Body of pancreas (tissue), 4 donors: ENCODE data around the gene CELF5. TPM values are rescaled to one million over a fixed set of nuclear protein-coding genes. Genes with fewer than 3 reads are reported as not detected.

Source experiments
- ATAC-seq: fragments of 150-250 bp; one replicate; pipeline ENCODE4 v1.9.1; 2016
- DNase-seq, 4 donors: peaks; one replicate each; pipeline ENCODE4 v3.0.0-alpha.2; 2019
- H3K27ac ChIP-seq, 4 donors: fragments of 200-600 bp; sonication (generic); 1 replicate in 3 of 4; 2 replicates in 1 of 4; pipeline versions ENCODE4 v1.5.1 to v1.6.1; 2016 to 2019; ENCODE audit warnings: mild to moderate bottlenecking in 1 of 4, mixed read lengths in 1 of 4, moderate library complexity in 1 of 4
- H3K27me3 ChIP-seq, 2 donors: fragments of 200-600 bp; sonication (generic); one replicate each; pipeline ENCODE4 v1.6.0; 2016; ENCODE audit warnings: mild to moderate bottlenecking in 1 of 2
- H3K36me3 ChIP-seq, 2 donors: fragments of 200-600 bp; sonication (generic); replicated peaks in 1 of 2; 2 replicates each; pipeline ENCODE4 v1.5.1; 2016; ENCODE audit warnings: low read depth in 2 of 2; ENCODE audit not compliant: insufficient read depth in 1 of 2
- H3K4me1 ChIP-seq: fragments of 200-600 bp; sonication (generic); one replicate; pipeline ENCODE4 v1.6.0; 2016
- H3K4me3 ChIP-seq, 2 donors: fragments of 200-600 bp; sonication (generic); 1 replicate in 1 of 2; 2 replicates in 1 of 2; pipeline ENCODE4 v1.5.1; 2016 to 2019
- H3K9me3 ChIP-seq, 3 donors: fragments of 200-600 bp; sonication (generic); 1 replicate in 2 of 3; 2 replicates in 1 of 3; pipeline ENCODE4 v1.5.1; 2016
- POLR2A ChIP-seq, 3 donors: fragments of 450-650 bp; IDR thresholded peaks; one replicate each; pipeline ENCODE4 v1.6.1; 2016; ENCODE audit warnings: antibody characterized with exemption in 3 of 3, mild to moderate bottlenecking in 2 of 3
- WGBS, 2 donors: methylation state at CpG; one replicate each; pipeline ENCODE4 v1.1.5; 2017; 5-methylcytosine and 5-hydroxymethylcytosine counted together
- intact Hi-C: fragments of 100-400 bp; cut with DNase I; formaldehyde crosslinking; loops from one replicate; pipeline ENCODE4 v1.15.1; 2023
- total RNA-seq, 2 donors: library from RNA; depleted of rRNA; stranded (reverse); fragments of >200 nt; gene quantifications; one replicate each; pipeline ENCODE4 v1.1.0, GENCODE V29; 2016
- TF ChIP-seq, protein P1 (sequence below), 7 experiments: fragments of 450-650 bp in 4 of 7; fragments of 200-600 bp in 3 of 7; sonication (generic) in 3 of 7; IDR thresholded peaks; one replicate each; pipeline ENCODE4 v1.5.1; 2016 to 2019; ENCODE audit warnings: antibody characterized with exemption in 7 of 7

CELF5 gene
- total RNA-seq, 2 donors from 2014 or later: 0.33 TPM; not detected in 1

DNA sequence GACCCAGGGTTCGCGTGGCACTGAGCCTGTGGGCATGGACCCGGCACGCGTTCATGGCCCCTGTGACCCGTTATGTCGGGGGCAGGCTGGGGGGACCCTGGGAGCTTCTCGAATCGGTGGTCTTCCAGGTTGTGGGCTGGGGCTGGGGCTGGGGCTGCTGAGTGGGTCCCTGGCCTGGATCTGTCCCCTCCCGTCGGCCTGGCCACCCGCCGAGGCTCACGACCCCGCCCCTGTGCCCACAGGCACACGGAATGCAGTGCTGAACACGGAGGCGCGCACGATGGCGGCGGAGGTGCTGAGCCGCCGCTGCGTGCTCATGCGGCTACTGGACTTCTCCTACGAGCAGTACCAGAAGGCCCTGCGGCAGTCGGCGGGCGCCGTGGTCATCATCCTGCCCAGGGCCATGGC lies 32.2 kb upstream of the CELF5 start:
- Histone ChIP-seq H3K27me3 (no peaks in the 10 kb centered on the region), H3K4me3 (no peak overlapping the region), H3K36me3 (no peaks in the 10 kb centered on the region), H3K9me3 (no peaks in the 10 kb centered on the region), H3K4me1 (peaks cover 22% of the 10 kb centered on the region), H3K27ac (no peak overlapping the region)
- DNase-seq: no peak
- intact Hi-C loops: no loop called here
- TF ChIP-seq POLR2A (IDR thresholded peaks at IDR 0.05): no peak
- TF ChIP-seq, protein P1, sequence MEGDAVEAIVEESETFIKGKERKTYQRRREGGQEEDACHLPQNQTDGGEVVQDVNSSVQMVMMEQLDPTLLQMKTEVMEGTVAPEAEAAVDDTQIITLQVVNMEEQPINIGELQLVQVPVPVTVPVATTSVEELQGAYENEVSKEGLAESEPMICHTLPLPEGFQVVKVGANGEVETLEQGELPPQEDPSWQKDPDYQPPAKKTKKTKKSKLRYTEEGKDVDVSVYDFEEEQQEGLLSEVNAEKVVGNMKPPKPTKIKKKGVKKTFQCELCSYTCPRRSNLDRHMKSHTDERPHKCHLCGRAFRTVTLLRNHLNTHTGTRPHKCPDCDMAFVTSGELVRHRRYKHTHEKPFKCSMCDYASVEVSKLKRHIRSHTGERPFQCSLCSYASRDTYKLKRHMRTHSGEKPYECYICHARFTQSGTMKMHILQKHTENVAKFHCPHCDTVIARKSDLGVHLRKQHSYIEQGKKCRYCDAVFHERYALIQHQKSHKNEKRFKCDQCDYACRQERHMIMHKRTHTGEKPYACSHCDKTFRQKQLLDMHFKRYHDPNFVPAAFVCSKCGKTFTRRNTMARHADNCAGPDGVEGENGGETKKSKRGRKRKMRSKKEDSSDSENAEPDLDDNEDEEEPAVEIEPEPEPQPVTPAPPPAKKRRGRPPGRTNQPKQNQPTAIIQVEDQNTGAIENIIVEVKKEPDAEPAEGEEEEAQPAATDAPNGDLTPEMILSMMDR (IDR thresholded peaks at IDR 0.05): no peak
- WGBS, 2 donors: 95 to 96% methylated on average over 20 to 29 of the region's 32 CpGs
- ATAC-seq: no peak

DNA sequence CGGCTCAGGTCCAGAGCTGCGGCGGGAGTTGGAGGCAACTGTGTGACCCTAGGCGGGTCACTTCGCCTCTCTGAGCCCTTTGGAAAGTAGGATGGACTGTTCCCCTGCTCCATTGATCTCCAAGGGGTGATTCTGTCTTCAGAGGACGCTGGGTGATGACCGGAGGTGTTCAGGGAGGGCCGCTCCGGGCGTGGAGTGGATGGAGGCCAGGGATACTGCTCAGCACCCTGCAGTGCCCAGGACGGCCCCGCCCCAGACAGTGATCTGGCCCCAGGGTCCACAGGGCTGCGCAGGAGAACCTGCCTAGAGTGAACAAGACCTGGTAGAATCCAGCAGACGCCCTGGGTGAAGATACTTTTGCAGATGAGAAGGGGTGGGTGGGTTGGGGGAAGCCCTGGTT lies 31.8 kb upstream of the CELF5 start:
- Histone ChIP-seq H3K4me3 (no peak overlapping the region), H3K4me1 (peaks cover 17% of the 10 kb centered on the region), H3K9me3 (no peaks in the 10 kb centered on the region), H3K27me3 (no peaks in the 10 kb centered on the region), H3K36me3 (no peaks in the 10 kb centered on the region), H3K27ac (no peak overlapping the region)
- 92 to 96% methylated on average over 4 to 14 of the region's 14 CpGs for WGBS, 2 donors
- intact Hi-C loops: no loop called here
- ATAC-seq: no peak
- TF ChIP-seq, protein P1 (IDR thresholded peaks at IDR 0.05): no peak
- no peak for TF ChIP-seq POLR2A (IDR thresholded peaks at IDR 0.05)
- DNase-seq: no peak

DNA sequence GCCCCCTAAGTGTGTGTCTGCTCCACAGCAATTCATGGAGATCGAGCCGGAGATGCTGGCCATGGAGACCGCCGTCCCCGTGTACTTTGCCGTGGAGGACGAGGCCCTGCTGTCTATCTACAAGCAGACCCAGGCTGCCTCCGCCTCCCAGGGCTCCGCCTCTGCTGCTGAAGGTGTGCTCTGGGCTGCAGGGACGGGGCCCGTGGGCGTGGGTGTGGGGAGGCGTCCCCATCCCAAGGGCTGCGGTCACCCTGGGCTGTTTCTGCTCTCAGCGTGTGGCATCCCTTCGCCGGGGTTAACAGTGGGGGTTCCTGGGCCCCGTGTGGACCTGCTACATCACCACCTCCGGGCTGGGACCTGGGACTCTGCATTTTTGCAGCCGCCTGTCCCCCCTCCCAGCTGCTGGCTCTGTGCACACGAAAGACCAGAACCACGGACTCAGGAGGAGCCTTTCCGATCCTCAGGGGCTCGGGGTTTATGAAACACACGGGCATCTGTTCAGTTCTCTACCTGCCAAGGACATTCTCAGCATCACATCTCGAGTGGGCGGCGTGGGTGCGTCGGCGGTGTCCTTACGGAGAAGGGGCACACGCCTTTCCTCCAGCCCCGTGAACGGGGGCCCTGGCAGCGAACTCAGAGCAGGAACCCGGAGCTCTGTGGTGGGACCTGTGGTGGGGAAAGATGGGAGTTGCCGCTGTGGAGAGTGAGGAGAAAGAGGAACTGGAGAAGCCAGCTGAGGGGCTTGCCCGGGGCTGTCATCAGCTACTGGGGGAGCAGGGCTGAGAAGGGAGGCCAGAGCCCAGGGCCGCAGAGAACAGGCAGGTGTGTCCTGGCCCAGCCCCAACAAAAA lies 31.0 kb upstream of the CELF5 start:
- ATAC-seq (no peak), DNase-seq (no peak)
- Histone ChIP-seq H3K9me3 (no peaks in the 10 kb centered on the region), H3K4me1 (peaks cover 11% of the 10 kb centered on the region), H3K36me3 (no peaks in the 10 kb centered on the region), H3K4me3 (no peak overlapping the region), H3K27ac (no peak overlapping the region), H3K27me3 (no peaks in the 10 kb centered on the region)
- intact Hi-C loops: no loop called here
- TF ChIP-seq, protein P1 (IDR thresholded peaks at IDR 0.05): no peak
- TF ChIP-seq POLR2A (IDR thresholded peaks at IDR 0.05): no peak
- 79 to 94% methylated on average over 23 to 39 of the region's 40 CpGs for WGBS, 2 donors

DNA sequence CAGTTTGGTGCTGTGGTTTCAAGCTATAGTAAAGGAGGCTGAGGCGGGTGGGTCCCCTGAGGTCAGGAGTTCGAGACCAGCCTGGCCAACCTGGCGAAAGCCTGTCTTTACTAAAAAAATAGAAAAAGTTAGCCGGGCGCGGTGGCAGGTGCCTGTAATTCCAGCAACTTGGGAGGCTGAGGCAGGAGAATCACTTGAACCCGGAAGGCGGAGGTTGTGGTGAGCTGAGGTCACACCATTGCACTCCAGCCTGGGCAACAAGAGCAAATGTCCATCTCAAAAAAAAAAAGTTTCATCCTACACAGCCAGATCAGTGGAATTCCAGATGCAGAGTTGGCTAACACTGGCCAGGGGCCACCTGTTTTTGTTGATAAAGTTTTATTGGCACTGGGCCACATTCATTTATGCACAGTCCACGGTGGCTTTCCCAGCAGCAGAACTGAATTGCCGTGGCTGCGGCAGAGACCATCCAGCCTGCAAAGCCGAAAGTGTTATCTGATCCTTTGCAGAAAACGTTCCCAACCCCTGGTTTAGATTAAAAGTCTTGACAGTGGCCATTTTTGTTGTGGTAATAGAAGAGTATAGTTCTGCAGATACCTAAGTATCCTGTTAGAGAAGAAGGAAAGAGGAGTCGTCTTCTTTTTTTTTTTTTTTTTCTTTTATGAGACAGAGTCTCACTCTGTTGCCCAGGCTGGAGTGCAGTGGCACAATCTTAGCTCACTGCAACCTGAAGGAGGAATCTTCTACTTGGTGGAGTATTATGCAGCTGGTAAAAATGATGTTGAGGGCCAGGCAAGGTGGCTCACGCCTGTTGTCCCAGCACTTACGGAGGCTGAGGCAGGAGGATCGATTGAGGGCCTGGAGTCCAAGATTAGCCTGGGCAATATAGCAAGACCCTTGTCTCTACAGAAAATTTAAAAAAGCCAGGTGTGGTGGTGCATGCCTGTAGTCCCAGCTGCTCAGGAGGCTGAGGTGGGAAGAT lies 30.1 kb upstream of the CELF5 start:
- no peak for DNase-seq

More for the DNA sequence above, 30.1 kb upstream of the CELF5 start:
- Histone ChIP-seq H3K4me1 (peaks cover 7% of the 10 kb centered on the region), H3K36me3 (no peaks in the 10 kb centered on the region), H3K4me3 (no peak overlapping the region), H3K27me3 (no peaks in the 10 kb centered on the region), H3K27ac (no peak overlapping the region), H3K9me3 (no peaks in the 10 kb centered on the region)
- 88 to 93% methylated on average over 17 of the region's 17 CpGs for WGBS, 2 donors
- TF ChIP-seq, protein P1 (IDR thresholded peaks at IDR 0.05): no peak
- no peak for TF ChIP-seq POLR2A (IDR thresholded peaks at IDR 0.05)
- no peak for ATAC-seq
- intact Hi-C loops: no loop called here
